Lung (tissue), 12 donors: ENCODE measurements around the gene C1orf185. TPM values are rescaled to one million over a fixed set of nuclear protein-coding genes. Genes with fewer than 3 reads are reported as not detected.
"Not testable (repeated sequence)": the region's sequence is repeated elsewhere in the genome, so short reads cannot be mapped to it uniquely, and the experiment has no call there.

Experiments
- ATAC-seq: fragments of 200-7000 bp; cut with Tn5 transposase; one replicate; pipeline ENCODE4 v1.9.1; 2020; ENCODE audit warnings: moderate number of reproducible peaks; ENCODE audit not compliant: insufficient read depth, low FRiP score
- DNase-seq, 3 donors: peaks; one replicate each; pipeline ENCODE4 v3.0.0-alpha.2; 2013 to 2017
- H3K27ac ChIP-seq, 2 donors: one replicate each; pipeline ENCODE4 v1.5.1; 2013; ENCODE audit warnings: mild to moderate bottlenecking in 2 of 2, moderate library complexity in 2 of 2, control low read depth in 1 of 2, inconsistent platforms in 1 of 2, low read depth in 1 of 2, low read length in 1 of 2
- H3K27me3 ChIP-seq, 3 donors: one replicate each; pipeline ENCODE4 v1.5.1; 2013; ENCODE audit warnings: low read length in 2 of 3; ENCODE audit not compliant: control insufficient read depth in 3 of 3, insufficient read depth in 3 of 3
- H3K36me3 ChIP-seq, 4 donors: one replicate each; pipeline ENCODE4 v1.5.1; 2013; ENCODE audit warnings: low read length in 4 of 4, mild to moderate bottlenecking in 1 of 4, moderate library complexity in 1 of 4; ENCODE audit not compliant: control insufficient read depth in 4 of 4, insufficient read depth in 4 of 4
- H3K4me1 ChIP-seq, 5 donors: one replicate each; pipeline ENCODE4 v1.5.1; 2013; ENCODE audit warnings: low read length in 5 of 5, mild to moderate bottlenecking in 2 of 5, moderate library complexity in 1 of 5; ENCODE audit not compliant: control insufficient read depth in 5 of 5, insufficient read depth in 5 of 5
- H3K4me3 ChIP-seq: one replicate; pipeline ENCODE4 v1.5.1; 2013; ENCODE audit warnings: mild to moderate bottlenecking, control low read depth, moderate library complexity
- H3K9ac ChIP-seq, 2 donors: one replicate each; pipeline ENCODE4 v1.5.1; 2013; ENCODE audit warnings: low read length in 2 of 2, control low read depth in 1 of 2; ENCODE audit not compliant: insufficient read depth in 1 of 2
- H3K9me3 ChIP-seq, 4 donors: one replicate each; pipeline ENCODE4 v1.5.1; 2013; ENCODE audit warnings: low read length in 3 of 4, mild to moderate bottlenecking in 1 of 4, moderate library complexity in 1 of 4; ENCODE audit not compliant: control insufficient read depth in 4 of 4, insufficient read depth in 3 of 4
- CTCF ChIP-seq: IDR thresholded peaks from 2 replicates; pipeline ENCODE4 v1.5.1; 2012; ENCODE audit warnings: mild to moderate bottlenecking; ENCODE audit errors: control extremely low read depth, extremely low read depth
- WGBS, 2 donors: extraction: QIAGEN DNeasy Blood & Tissue Kit; methylation state at CpG; one replicate each; pipeline ENCODE4 v1.1.7; 2013; 5-methylcytosine and 5-hydroxymethylcytosine counted together
- polyA plus RNA-seq, 2 donors: library from polyadenylated mRNA; stranded (reverse); fragments of 200-250 nt; gene quantifications; one replicate each; pipeline ENCODE4 v1.2.1, GENCODE V29; 2013
- total RNA-seq, 2 donors: library from RNA; depleted of rRNA in 1 of 2; stranded (reverse); fragments of >200 nt in 1 of 2; gene quantifications; one replicate each; pipeline ENCODE4 v1.2.1, GENCODE V29; 2014 to 2021
- donor health status: control.
- donor health status: control.
- donor health status: Bipolar disorder and iron deficiency.
- donor health status: healthy.
- donor health status: DM: yes; HTN: yes; CAD: no.

The C1orf185 gene
- total and polyA plus RNA-seq, 4 donors = not detected

GRCh38 chr1:51114137-51114536 lies 12.1 kb downstream of the C1orf185 start:
- Histone ChIP-seq H3K4me1 (no peaks in the 10 kb centered on the region), H3K36me3 (no peaks in the 10 kb centered on the region), H3K27ac (no peak overlapping the region), H3K27me3 (no peaks in the 10 kb centered on the region), H3K9me3 (no peaks in the 10 kb centered on the region), H3K4me3 (no peak overlapping the region), H3K9ac (no peak overlapping the region)
- 88 to 91% methylated on average over 6 of the region's 6 CpGs for WGBS, 2 donors
- DNase-seq = no peak
- ATAC-seq = no peak
- no peak for TF ChIP-seq CTCF

- DNase-seq (no peak), ATAC-seq (no peak)
- no peak for TF ChIP-seq CTCF
- Histone ChIP-seq H3K4me3 (no peak overlapping the region), H3K9me3 (no peaks in the 10 kb centered on the region), H3K4me1 (no peaks in the 10 kb centered on the region), H3K27me3 (no peaks in the 10 kb centered on the region), H3K27ac (no peak overlapping the region), H3K9ac (no peak overlapping the region), H3K36me3 (no peaks in the 10 kb centered on the region)
- 82 to 92% methylated on average over 7 of the region's 7 CpGs for WGBS, 2 donors
Measured at GRCh38 chr1:51115714-51116404, 13.8 kb downstream of the C1orf185 start.

GRCh38 chr1:51119331-51119730 lies 17.3 kb downstream of the C1orf185 start:
- Histone ChIP-seq H3K4me1 (no peaks in the 10 kb centered on the region), H3K27me3 (no peaks in the 10 kb centered on the region), H3K36me3 (no peaks in the 10 kb centered on the region), H3K27ac (no peak overlapping the region), H3K9ac (no peak overlapping the region), H3K4me3 (no peak overlapping the region), H3K9me3 (no peaks in the 10 kb centered on the region)
- DNase-seq = no peak
- no peak for ATAC-seq
- WGBS, 2 donors = 80 to 90% methylated on average over 3 of the region's 3 CpGs
- TF ChIP-seq CTCF = no peak

- TF ChIP-seq CTCF = no peak
- H3K27ac ChIP-seq = no peak overlapping the region
- no peak overlapping the region for H3K9ac ChIP-seq
- 83 to 89% methylated on average over 2 of the region's 2 CpGs for WGBS, 2 donors
- DNase-seq (no peak), ATAC-seq (no peak)
- H3K9me3 ChIP-seq = no peaks in the 10 kb centered on the region
- H3K4me1 ChIP-seq = no peaks in the 10 kb centered on the region
- no peaks in the 10 kb centered on the region for H3K36me3 ChIP-seq
- H3K4me3 ChIP-seq = no peak overlapping the region
- no peaks in the 10 kb centered on the region for H3K27me3 ChIP-seq
Measured at GRCh38 chr1:51120629-51121028, 18.6 kb downstream of the C1orf185 start.

GRCh38 chr1:51127152-51127551 lies 25.1 kb downstream of the C1orf185 start:
- DNase-seq, H3K36me3 ChIP-seq, ATAC-seq, H3K27me3 ChIP-seq, H3K9ac ChIP-seq, H3K4me1 ChIP-seq, H3K27ac ChIP-seq, H3K4me3 ChIP-seq, H3K9me3 ChIP-seq: not testable (repeated sequence)
- 87 to 91% methylated on average over 7 of the region's 7 CpGs for WGBS, 2 donors
